GM12878 (cell line): Measurements from ENCODE around the gene SNCB. TPM values are rescaled to one million over a fixed set of nuclear protein-coding genes. Genes with fewer than 3 reads are reported as not detected.

Experiments used
- ATAC-seq: fragments of 200-7000 bp; cut with Tn5 transposase; 3 replicates; pipeline ENCODE4 v1.9.1; 2020; ENCODE audit warnings: mild to moderate bottlenecking, moderate library complexity
- BruUV-seq: library from RNA; stranded (reverse); fragments of 400-500 nt; replicated peaks from 2 replicates; lab custom pipeline; 2021; lab: Mats Ljungman, UMichigan
- CTCF ChIA-PET: fragments of 300-600 bp; sonication (Branson Sonifier 250); formaldehyde crosslinking; extraction: SDS; loops from one replicate; lab custom pipeline; 2021; ENCODE audit warnings: inconsistent platforms; lab: Yijun Ruan, JAX
- POLR2A ChIA-PET: fragments of 350-600 bp; formaldehyde crosslinking; extraction: SDS; loops from one replicate; lab custom pipeline; 2021; ENCODE audit warnings: inconsistent platforms; lab: Charles Lee
- RAD21 ChIA-PET: fragments of 300-600 bp; sonication (Branson Sonifier 250); formaldehyde crosslinking; loops from one replicate; lab custom pipeline; 2023; ENCODE audit warnings: antibody characterized with exemption; ENCODE audit not compliant: unreplicated experiment; lab: Charles Lee
- SMC1A ChIA-PET: fragments of 300-600 bp; sonication (Branson Sonifier 250); formaldehyde crosslinking; loops from one replicate; lab custom pipeline; 2023; ENCODE audit not compliant: unreplicated experiment, uncharacterized antibody; lab: Charles Lee
- DNase-seq: peaks from one replicate; pipeline ENCODE4 v3.0.0-alpha.2; 2011; ENCODE audit warnings: low read depth, low spot score
- FAIRE-seq: peaks from 3 replicates; lab custom pipeline; 2011; peaks lifted over from hg19 to GRCh38; lab: Jason Lieb, UNC
- H2AFZ ChIP-seq: 2 replicates; pipeline ENCODE4 v1.6.0; 2011; ENCODE audit warnings: low read depth, low read length, control low read depth; ENCODE audit not compliant: control insufficient read depth
- H3K27ac ChIP-seq: 2 replicates; pipeline ENCODE4 v1.5.1; 2011; ENCODE audit warnings: control low read depth; ENCODE audit not compliant: control insufficient read depth, insufficient read depth
- H3K27me3 ChIP-seq, 2 experiments: replicated peaks in 1 of 2; 2 replicates each; pipeline versions ENCODE4 v1.6.0 to v1.6.1; 2011; ENCODE audit warnings: low read length in 1 of 2; ENCODE audit not compliant: control insufficient read depth in 2 of 2, insufficient read depth in 2 of 2
- H3K36me3 ChIP-seq, 2 experiments: 2 replicates each; pipeline ENCODE4 v1.5.1; 2011; ENCODE audit warnings: low read length in 1 of 2; ENCODE audit not compliant: control insufficient read depth in 2 of 2, insufficient read depth in 2 of 2
- H3K4me1 ChIP-seq: 2 replicates; pipeline ENCODE4 v1.6.1; 2011; ENCODE audit warnings: mild to moderate bottlenecking, low read length, moderate library complexity, mixed read lengths; ENCODE audit not compliant: control insufficient read depth, insufficient read depth
- H3K4me2 ChIP-seq: 2 replicates; pipeline ENCODE4 v1.6.0; 2011; ENCODE audit warnings: control low read depth; ENCODE audit not compliant: control insufficient read depth, insufficient read depth
- H3K4me3 ChIP-seq: fragments of 200-600 bp; sonication (generic); 2 replicates; pipeline ENCODE4 v1.5.1; 2016
- H3K79me2 ChIP-seq: 2 replicates; pipeline ENCODE4 v1.6.0; 2011; ENCODE audit warnings: low read length; ENCODE audit not compliant: control insufficient read depth, insufficient read depth
- H3K9ac ChIP-seq: 2 replicates; pipeline ENCODE4 v1.8.0; 2011; ENCODE audit warnings: low read length, control low read depth, mixed read lengths; ENCODE audit not compliant: control insufficient read depth, insufficient read depth
- H3K9me3 ChIP-seq: replicated peaks from 3 replicates; pipeline ENCODE4 v1.5.1; 2011; ENCODE audit warnings: mild to moderate bottlenecking, low read length; ENCODE audit not compliant: control insufficient read depth, insufficient read depth
- H4K20me1 ChIP-seq: 2 replicates; pipeline ENCODE4 v1.6.0; 2011; ENCODE audit not compliant: control insufficient read depth, insufficient read depth
- CREB1 ChIP-seq: IDR thresholded peaks from 2 replicates; pipeline ENCODE4 v1.6.1; 2012; ENCODE audit warnings: low read depth, mild to moderate bottlenecking, inconsistent platforms
- EZH2 ChIP-seq: IDR thresholded peaks from 2 replicates; pipeline ENCODE4 v1.6.1; 2012; ENCODE audit warnings: low read depth, mild to moderate bottlenecking, control low read depth, inconsistent platforms, low read length, borderline replicate concordance; ENCODE audit not compliant: control insufficient read depth
- FOS ChIP-seq: IDR thresholded peaks from 3 replicates; pipeline ENCODE4 v1.6.1; 2011; ENCODE audit warnings: borderline replicate concordance; ENCODE audit not compliant: insufficient read length; ENCODE audit errors: extremely low read depth
- HDAC6 ChIP-seq: fragments of 200-600 bp; sonication (generic); IDR thresholded peaks from one replicate; pipeline ENCODE4 v1.8.0; 2017; ENCODE audit warnings: antibody characterized with exemption; ENCODE audit not compliant: unreplicated experiment
- KLF5 ChIP-seq: fragments of 450-650 bp; IDR thresholded peaks from 2 replicates; pipeline ENCODE4 v1.6.1; 2014; ENCODE audit warnings: mild to moderate bottlenecking; ENCODE audit not compliant: partially characterized antibody
- MEF2B ChIP-seq: fragments of 450-650 bp; IDR thresholded peaks from 2 replicates; pipeline ENCODE4 v1.6.1; 2018; ENCODE audit warnings: mild to moderate bottlenecking, moderate library complexity; ENCODE audit not compliant: partially characterized antibody, poor library complexity, severe bottlenecking
- MYC ChIP-seq: IDR thresholded peaks from 2 replicates; pipeline ENCODE4 v1.6.1; 2011; ENCODE audit warnings: mild to moderate bottlenecking, low read length, moderate library complexity, inconsistent platforms; ENCODE audit not compliant: insufficient read depth, insufficient replicate concordance, insufficient read length, severe bottlenecking
- NR2F1 ChIP-seq: fragments of 450-650 bp; conservative IDR thresholded peaks from 2 replicates; pipeline ENCODE4 v1.6.1; 2017; ENCODE audit warnings: mild to moderate bottlenecking
- RUNX3 ChIP-seq: IDR thresholded peaks from 2 replicates; pipeline ENCODE4 v1.6.1; 2012; ENCODE audit warnings: low read length, inconsistent platforms
- SPI1 ChIP-seq: IDR thresholded peaks from 2 replicates; pipeline ENCODE4 v1.6.1; 2011; ENCODE audit warnings: low read depth, mild to moderate bottlenecking, low read length, moderate library complexity, borderline replicate concordance; ENCODE audit not compliant: insufficient read depth
- STAT3 ChIP-seq: IDR thresholded peaks from 2 replicates; pipeline ENCODE4 v1.6.1; 2011; ENCODE audit warnings: low read depth, low read length, improper control_type of control experiment
- SUZ12 ChIP-seq: fragments of 200-600 bp; sonication (generic); IDR thresholded peaks from one replicate; pipeline ENCODE4 v1.6.1; 2018; ENCODE audit warnings: antibody characterized with exemption, mild to moderate bottlenecking; ENCODE audit not compliant: unreplicated experiment
- TBL1XR1 ChIP-seq: IDR thresholded peaks from 2 replicates; pipeline ENCODE4 v1.6.1; 2012; ENCODE audit warnings: low read depth, low read length, improper control_type of control experiment
- TCF3 ChIP-seq: IDR thresholded peaks from 2 replicates; pipeline ENCODE4 v1.6.1; 2012; ENCODE audit warnings: low read depth, mild to moderate bottlenecking, low read length, borderline replicate concordance; ENCODE audit not compliant: insufficient read depth
- YY1 ChIP-seq: IDR thresholded peaks from 2 replicates; pipeline ENCODE4 v1.6.1; 2011; ENCODE audit warnings: low read depth, mild to moderate bottlenecking, low read length
- ZNF217 ChIP-seq: fragments of 450-650 bp; IDR thresholded peaks from 2 replicates; pipeline ENCODE4 v1.6.1; 2017; ENCODE audit warnings: antibody characterized with exemption, mild to moderate bottlenecking
- WGBS: methylation state at CpG from one replicate; pipeline ENCODE4 v1.1.6; 2016; ENCODE audit warnings: low lambda C conversion rate; ENCODE audit not compliant: insufficient replicate concordance, insufficient coverage; ENCODE audit errors: missing lambda C conversion rate; 5-methylcytosine and 5-hydroxymethylcytosine counted together
- in situ Hi-C: fragments of 300-500 bp; cut with MboI; formaldehyde crosslinking; loops from 9 replicates; pipeline ENCODE4 v1.14.3; 2018; ENCODE audit warnings: mixed read lengths
- intact Hi-C: fragments of 100-400 bp; cut with micrococcal nuclease; formaldehyde crosslinking; loops from one replicate; pipeline ENCODE4 v1.14.2; 2022; ENCODE audit not compliant: unreplicated experiment
- polyA plus RNA-seq, 11 experiments: library from polyadenylated mRNA; depleted of rRNA in 4 of 11; unstranded in 6 of 11; stranded (reverse) in 5 of 11; fragments of >200 nt; fragmentation: Nextera tagmentation in 4 of 11; fragmentation: Illumina TruSeq in 1 of 11; extraction: Ambion mirVana in 4 of 11; extraction: Trizol in 1 of 11; gene quantifications; 1 replicate in 1 of 11; 2 replicates in 10 of 11; pipeline versions ENCODE4 v1.2.1 to v1.2.3, GENCODE V29; 2011 to 2016; ENCODE audit warnings: inconsistent platforms in 2 of 11, missing spikeins in 2 of 11, low read depth in 1 of 11
- total RNA-seq, 4 experiments: library from RNA; depleted of rRNA in 3 of 4; stranded (reverse); fragments of >200 nt in 3 of 4; fragmentation: Illumina TruSeq in 1 of 4; extraction: Trizol in 1 of 4; gene quantifications; 2 replicates each; pipeline versions ENCODE4 v1.2.1 to v1.2.3, GENCODE V29; 2013 to 2021
- TF ChIP-seq, protein P1 (sequence below): fragments of 450-650 bp; IDR thresholded peaks from 2 replicates; pipeline ENCODE4 v1.6.1; 2016; ENCODE audit warnings: mild to moderate bottlenecking
- TF ChIP-seq, protein P2 (sequence below): fragments of 450-650 bp; IDR thresholded peaks from 2 replicates; pipeline ENCODE4 v1.6.1; 2017; ENCODE audit warnings: antibody characterized with exemption, mild to moderate bottlenecking, moderate library complexity
- TF ChIP-seq, protein P3 (sequence below): IDR thresholded peaks from 2 replicates; pipeline ENCODE4 v1.6.1; 2012; ENCODE audit warnings: low read depth, low read length, improper control_type of control experiment

The SNCB gene
- total and polyA plus RNA-seq, 10 of the 15 experiments (the other 5 are each of a cell fraction or from before 2014, with no cell fraction given) = 0.75 TPM; not detected in 9

DNA sequence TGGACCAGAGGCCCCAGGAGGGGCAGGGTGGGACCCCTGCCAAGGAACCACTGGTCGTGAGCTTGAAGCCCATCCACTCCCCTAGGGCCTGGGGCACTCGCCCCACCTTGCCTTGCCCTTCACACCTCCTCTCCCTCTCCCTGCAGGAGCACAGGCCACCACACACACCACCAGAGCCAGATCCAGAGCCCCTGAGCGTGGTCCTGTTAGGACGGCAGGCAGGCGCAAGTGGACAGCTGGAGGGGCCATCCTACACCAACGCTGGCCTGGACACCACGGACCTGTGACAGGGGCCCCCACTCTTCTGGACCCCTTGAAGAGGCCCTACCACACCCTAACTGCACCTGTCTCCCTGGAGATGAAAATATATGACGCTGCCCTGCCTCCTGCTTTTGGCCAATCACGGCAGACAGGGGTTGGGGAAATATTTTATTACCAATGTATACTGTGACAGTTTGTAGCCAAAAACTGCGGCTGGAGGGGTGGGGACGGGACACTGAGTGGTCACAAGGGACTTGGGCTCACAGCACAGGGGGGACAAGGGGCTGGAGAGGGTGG lies 34.9 kb downstream of the SNCB start:
- BruUV-seq = no TSS peak
- SMC1A ChIA-PET = no interaction called here
- ATAC-seq = no peak
- H3K4me1 ChIP-seq = no peaks in the 10 kb centered on the region
- H3K27ac ChIP-seq = no peak overlapping the region
- H3K27me3 ChIP-seq = no peaks in the 10 kb centered on the region
- TF ChIP-seq STAT3 (no peak), MYC (no peak), TBL1XR1 (no peak), TCF3 (no peak), CREB1 (no peak), HDAC6 (no peak), EZH2 (no peak), KLF5 (no peak), SUZ12 (no peak), YY1 (no peak), NR2F1 (no peak), RUNX3 (no peak), MEF2B (no peak), ZNF217 (no peak), SPI1 (no peak), FOS (no peak)
- TF ChIP-seq, protein P1, sequence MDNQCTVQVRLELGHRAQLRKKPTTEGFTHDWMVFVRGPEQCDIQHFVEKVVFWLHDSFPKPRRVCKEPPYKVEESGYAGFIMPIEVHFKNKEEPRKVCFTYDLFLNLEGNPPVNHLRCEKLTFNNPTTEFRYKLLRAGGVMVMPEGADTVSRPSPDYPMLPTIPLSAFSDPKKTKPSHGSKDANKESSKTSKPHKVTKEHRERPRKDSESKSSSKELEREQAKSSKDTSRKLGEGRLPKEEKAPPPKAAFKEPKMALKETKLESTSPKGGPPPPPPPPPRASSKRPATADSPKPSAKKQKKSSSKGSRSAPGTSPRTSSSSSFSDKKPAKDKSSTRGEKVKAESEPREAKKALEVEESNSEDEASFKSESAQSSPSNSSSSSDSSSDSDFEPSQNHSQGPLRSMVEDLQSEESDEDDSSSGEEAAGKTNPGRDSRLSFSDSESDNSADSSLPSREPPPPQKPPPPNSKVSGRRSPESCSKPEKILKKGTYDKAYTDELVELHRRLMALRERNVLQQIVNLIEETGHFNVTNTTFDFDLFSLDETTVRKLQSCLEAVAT = no peak
- TF ChIP-seq, protein P2, sequence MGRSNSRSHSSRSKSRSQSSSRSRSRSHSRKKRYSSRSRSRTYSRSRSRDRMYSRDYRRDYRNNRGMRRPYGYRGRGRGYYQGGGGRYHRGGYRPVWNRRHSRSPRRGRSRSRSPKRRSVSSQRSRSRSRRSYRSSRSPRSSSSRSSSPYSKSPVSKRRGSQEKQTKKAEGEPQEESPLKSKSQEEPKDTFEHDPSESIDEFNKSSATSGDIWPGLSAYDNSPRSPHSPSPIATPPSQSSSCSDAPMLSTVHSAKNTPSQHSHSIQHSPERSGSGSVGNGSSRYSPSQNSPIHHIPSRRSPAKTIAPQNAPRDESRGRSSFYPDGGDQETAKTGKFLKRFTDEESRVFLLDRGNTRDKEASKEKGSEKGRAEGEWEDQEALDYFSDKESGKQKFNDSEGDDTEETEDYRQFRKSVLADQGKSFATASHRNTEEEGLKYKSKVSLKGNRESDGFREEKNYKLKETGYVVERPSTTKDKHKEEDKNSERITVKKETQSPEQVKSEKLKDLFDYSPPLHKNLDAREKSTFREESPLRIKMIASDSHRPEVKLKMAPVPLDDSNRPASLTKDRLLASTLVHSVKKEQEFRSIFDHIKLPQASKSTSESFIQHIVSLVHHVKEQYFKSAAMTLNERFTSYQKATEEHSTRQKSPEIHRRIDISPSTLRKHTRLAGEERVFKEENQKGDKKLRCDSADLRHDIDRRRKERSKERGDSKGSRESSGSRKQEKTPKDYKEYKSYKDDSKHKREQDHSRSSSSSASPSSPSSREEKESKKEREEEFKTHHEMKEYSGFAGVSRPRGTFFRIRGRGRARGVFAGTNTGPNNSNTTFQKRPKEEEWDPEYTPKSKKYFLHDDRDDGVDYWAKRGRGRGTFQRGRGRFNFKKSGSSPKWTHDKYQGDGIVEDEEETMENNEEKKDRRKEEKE = no peak
- TF ChIP-seq, protein P3, sequence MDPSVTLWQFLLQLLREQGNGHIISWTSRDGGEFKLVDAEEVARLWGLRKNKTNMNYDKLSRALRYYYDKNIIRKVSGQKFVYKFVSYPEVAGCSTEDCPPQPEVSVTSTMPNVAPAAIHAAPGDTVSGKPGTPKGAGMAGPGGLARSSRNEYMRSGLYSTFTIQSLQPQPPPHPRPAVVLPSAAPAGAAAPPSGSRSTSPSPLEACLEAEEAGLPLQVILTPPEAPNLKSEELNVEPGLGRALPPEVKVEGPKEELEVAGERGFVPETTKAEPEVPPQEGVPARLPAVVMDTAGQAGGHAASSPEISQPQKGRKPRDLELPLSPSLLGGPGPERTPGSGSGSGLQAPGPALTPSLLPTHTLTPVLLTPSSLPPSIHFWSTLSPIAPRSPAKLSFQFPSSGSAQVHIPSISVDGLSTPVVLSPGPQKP = no peak
- no peak overlapping the region for H3K4me3 ChIP-seq
- no peak for DNase-seq
- H4K20me1 ChIP-seq = no peaks in the 10 kb centered on the region
- CTCF ChIA-PET = no interaction called here
- H3K4me2 ChIP-seq = no peak overlapping the region
- H3K36me3 ChIP-seq = no peaks in the 10 kb centered on the region
- FAIRE-seq = no peak
- 59% methylated on average over 11 of the region's 11 CpGs for WGBS
- POLR2A ChIA-PET = no interaction called here
- no peak overlapping the region for H2AFZ ChIP-seq
- RAD21 ChIA-PET = no interaction called here
- H3K79me2 ChIP-seq = no peaks in the 10 kb centered on the region
- H3K9ac ChIP-seq = no peak overlapping the region
- in situ Hi-C loops = loop anchor here (25.0 kb wide), 1 partner anchor 858 kb away; no protein-coding TSS in a partner anchor
- intact Hi-C loops = no loop called here
- no peaks in the 10 kb centered on the region; the same call in 2 of the 3 replicates for H3K9me3 ChIP-seq
